HepG2 (cell line): ENCODE data around the gene CCDC97. TPM values are rescaled to one million over a fixed set of nuclear protein-coding genes. Genes with fewer than 3 reads are reported as not detected.

Source experiments
- ARHGAP35 ChIP-seq: sonication (generic); formaldehyde crosslinking; IDR thresholded peaks from 2 replicates; pipeline ENCODE4 v1.9.0; 2022; ENCODE audit warnings: mild to moderate bottlenecking, inconsistent platforms, moderate library complexity, missing genetic modification reagents, borderline replicate concordance
- ATF1 ChIP-seq: IDR thresholded peaks from 2 replicates; pipeline ENCODE4 v1.6.1; 2016; ENCODE audit warnings: mild to moderate bottlenecking, control low read depth
- BCL6 ChIP-seq: IDR thresholded peaks from 2 replicates; pipeline ENCODE4 v1.6.1; 2016; ENCODE audit warnings: missing genetic modification reagents, missing compliant biosample characterization
- FOSL2 ChIP-seq: sonication (generic); formaldehyde crosslinking; IDR thresholded peaks from 2 replicates; pipeline ENCODE4 v1.4.0; 2020; ENCODE audit warnings: missing genetic modification reagents
- FOXA1 ChIP-seq, 2 experiments: fragments of 450-650 bp in 1 of 2; sonication (generic) in 1 of 2; formaldehyde crosslinking in 1 of 2; IDR thresholded peaks; 2 replicates each; pipeline versions ENCODE4 v1.4.0 to v1.6.1; 2016 to 2020; ENCODE audit warnings: missing genetic modification reagents in 1 of 2
- HNRNPK ChIP-seq: fragments of 200-400 bp; formaldehyde crosslinking; IDR thresholded peaks from 2 replicates; pipeline ENCODE4 v1.6.1; 2018; ENCODE audit warnings: low read length, low read depth, moderate library complexity, mild to moderate bottlenecking; ENCODE audit not compliant: poor library complexity, severe bottlenecking
- HOXA3 ChIP-seq: sonication (generic); formaldehyde crosslinking; IDR thresholded peaks from 2 replicates; pipeline ENCODE4 v1.5.0; 2020; ENCODE audit warnings: missing genetic modification reagents
- IRF2 ChIP-seq: IDR thresholded peaks from 2 replicates; pipeline ENCODE4 v1.6.1; 2018; ENCODE audit warnings: missing genetic modification reagents, missing compliant biosample characterization
- KAT7 ChIP-seq: IDR thresholded peaks from 2 replicates; pipeline ENCODE4 v1.6.1; 2018; ENCODE audit warnings: borderline replicate concordance, missing compliant biosample characterization
- KDM5A ChIP-seq: fragments of 200-600 bp; sonication (generic); IDR thresholded peaks from 2 replicates; pipeline ENCODE4 v1.7.0; 2018; ENCODE audit warnings: antibody characterized with exemption, mild to moderate bottlenecking, low read length, borderline replicate concordance
- POLR2G ChIP-seq: fragments of 200-400 bp; formaldehyde crosslinking; IDR thresholded peaks from 2 replicates; pipeline ENCODE4 v1.6.1; 2018; ENCODE audit warnings: mild to moderate bottlenecking, low read depth, low read length, moderate library complexity
- SOX5 ChIP-seq: IDR thresholded peaks from 2 replicates; pipeline ENCODE4 v1.6.1; 2016; ENCODE audit warnings: borderline replicate concordance
- SP4 ChIP-seq: sonication (generic); formaldehyde crosslinking; IDR thresholded peaks from 2 replicates; pipeline ENCODE4 v1.8.1; 2023; ENCODE audit warnings: mild to moderate bottlenecking, missing genetic modification reagents
- STAG1 ChIP-seq: sonication (generic); formaldehyde crosslinking; IDR thresholded peaks from 2 replicates; pipeline ENCODE4 v1.4.0; 2020; ENCODE audit warnings: missing genetic modification reagents
- UBTF ChIP-seq: sonication (generic); formaldehyde crosslinking; IDR thresholded peaks from 2 replicates; pipeline ENCODE4 v1.4.0; 2020; ENCODE audit warnings: mild to moderate bottlenecking, missing genetic modification reagents
- ZBTB26 ChIP-seq: IDR thresholded peaks from 2 replicates; pipeline ENCODE4 v1.6.1; 2016; ENCODE audit warnings: missing compliant biosample characterization, missing genetic modification reagents, borderline replicate concordance
- ZNF775 ChIP-seq: sonication (generic); formaldehyde crosslinking; IDR thresholded peaks from 2 replicates; pipeline ENCODE4 v1.4.0; 2020; ENCODE audit warnings: missing genetic modification reagents, mild to moderate bottlenecking, moderate library complexity, borderline replicate concordance
- ZNF790 ChIP-seq: sonication (generic); formaldehyde crosslinking; IDR thresholded peaks from 2 replicates; pipeline ENCODE4 v1.8.0; 2022; ENCODE audit warnings: missing genetic modification reagents, mild to moderate bottlenecking, borderline replicate concordance
- ZNF850 ChIP-seq: sonication (generic); formaldehyde crosslinking; conservative IDR thresholded peaks from 2 replicates; pipeline ENCODE4 v1.9.0; 2021; ENCODE audit warnings: mild to moderate bottlenecking, missing genetic modification reagents
- ZNF878 ChIP-seq: sonication (generic); formaldehyde crosslinking; IDR thresholded peaks from 2 replicates; pipeline ENCODE4 v1.8.1; 2023; ENCODE audit warnings: mild to moderate bottlenecking, missing genetic modification reagents, moderate library complexity
- polyA plus RNA-seq, 8 experiments: library from polyadenylated mRNA; depleted of rRNA in 3 of 8; stranded (reverse) in 7 of 8; unstranded in 1 of 8; fragments of >200 nt; fragmentation: Illumina TruSeq in 4 of 8; extraction: Trizol in 4 of 8; gene quantifications; 2 replicates each; pipeline versions ENCODE4 v1.2.1 to v1.2.3, GENCODE V29; 2011 to 2016; ENCODE audit warnings: low read depth in 4 of 8, missing spikeins in 1 of 8, mixed read lengths in 1 of 8; ENCODE audit not compliant: insufficient read depth in 1 of 8
- total RNA-seq, 5 experiments: library from RNA; depleted of rRNA; stranded (reverse); fragments of >200 nt; fragmentation: Illumina TruSeq; extraction: Trizol; gene quantifications; 2 replicates each; pipeline ENCODE4 v1.2.3, GENCODE V29; 2016; ENCODE audit warnings: low read depth in 1 of 5
- TF ChIP-seq, protein P1 (sequence below): sonication (generic); formaldehyde crosslinking; IDR thresholded peaks from 2 replicates; pipeline ENCODE4 v1.8.0; 2022; ENCODE audit warnings: missing genetic modification reagents, mild to moderate bottlenecking, inconsistent platforms, borderline replicate concordance
- TF ChIP-seq, protein P2 (sequence below): sonication (generic); formaldehyde crosslinking; IDR thresholded peaks from 2 replicates; pipeline ENCODE4 v1.5.0; 2020; ENCODE audit warnings: mild to moderate bottlenecking, missing genetic modification reagents

CCDC97 gene
- total and polyA plus RNA-seq, 2 of the 13 experiments (the other 11 are each of a cell fraction or from before 2014, with no cell fraction given) = 6.2 to 7.3 TPM

- TF ChIP-seq UBTF (CRISPR knock-in tag) (0 out of 2 replicates have a peak, but pooled peaks have one; percentile 18), ZNF790 (CRISPR knock-in tag) (0 out of 2 replicates have a peak, but pooled peaks have one; percentile 15), ARHGAP35 (CRISPR knock-in tag) (0 out of 2 replicates have a peak, but pooled peaks have one; percentile 24), IRF2 (CRISPR knock-in tag) (peak; percentile 45; the same call in 1 of the 2 replicates), POLR2G (peak; percentile 73), FOXA1 (IDR thresholded peaks at IDR 0.05) (no peak), FOXA1 (CRISPR knock-in tag; IDR thresholded peaks at IDR 0.05) (0 out of 2 replicates have a peak, but pooled peaks have one; percentile 18), SOX5 (CRISPR knock-in tag) (peak; percentile 37), STAG1 (CRISPR knock-in tag) (peak; percentile 50), FOSL2 (CRISPR knock-in tag) (peak; percentile 42), HNRNPK (peak; percentile 87), ZNF775 (CRISPR knock-in tag) (no peak), HOXA3 (CRISPR knock-in tag) (peak; percentile 22; the same call in 1 of the 2 replicates), ZNF850 (CRISPR knock-in tag) (0 out of 2 replicates have a peak, but pooled peaks have one; percentile 45), ZNF878 (CRISPR knock-in tag) (peak; percentile 16; the same call in 1 of the 2 replicates), SP4 (CRISPR knock-in tag) (peak; percentile 95), BCL6 (CRISPR knock-in tag) (no peak), ZBTB26 (CRISPR knock-in tag) (0 out of 2 replicates have a peak, but pooled peaks have one; percentile 39), KAT7 (CRISPR knock-in tag) (0 out of 2 replicates have a peak, but pooled peaks have one; percentile 33), KDM5A (peak; percentile 45; the same call in 1 of the 2 replicates), ATF1 (CRISPR knock-in tag) (no peak)
- TF ChIP-seq, protein P1, sequence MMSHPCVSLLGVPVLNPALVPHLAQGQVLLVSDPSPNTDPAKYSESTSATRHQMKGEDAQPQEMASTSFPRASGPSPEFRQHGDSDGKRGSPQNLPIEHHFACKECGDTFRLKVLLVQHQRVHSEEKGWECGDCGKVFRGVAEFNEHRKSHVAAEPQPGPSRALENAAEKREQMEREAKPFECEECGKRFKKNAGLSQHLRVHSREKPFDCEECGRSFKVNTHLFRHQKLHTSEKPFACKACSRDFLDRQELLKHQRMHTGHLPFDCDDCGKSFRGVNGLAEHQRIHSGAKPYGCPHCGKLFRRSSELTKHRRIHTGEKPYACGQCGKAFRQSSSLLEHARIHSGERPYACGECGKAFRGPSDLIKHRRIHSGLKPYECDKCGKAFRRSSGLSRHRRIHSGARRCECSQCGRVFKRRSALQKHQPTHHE (CRISPR knock-in tag) = no peak
- TF ChIP-seq, protein P2, sequence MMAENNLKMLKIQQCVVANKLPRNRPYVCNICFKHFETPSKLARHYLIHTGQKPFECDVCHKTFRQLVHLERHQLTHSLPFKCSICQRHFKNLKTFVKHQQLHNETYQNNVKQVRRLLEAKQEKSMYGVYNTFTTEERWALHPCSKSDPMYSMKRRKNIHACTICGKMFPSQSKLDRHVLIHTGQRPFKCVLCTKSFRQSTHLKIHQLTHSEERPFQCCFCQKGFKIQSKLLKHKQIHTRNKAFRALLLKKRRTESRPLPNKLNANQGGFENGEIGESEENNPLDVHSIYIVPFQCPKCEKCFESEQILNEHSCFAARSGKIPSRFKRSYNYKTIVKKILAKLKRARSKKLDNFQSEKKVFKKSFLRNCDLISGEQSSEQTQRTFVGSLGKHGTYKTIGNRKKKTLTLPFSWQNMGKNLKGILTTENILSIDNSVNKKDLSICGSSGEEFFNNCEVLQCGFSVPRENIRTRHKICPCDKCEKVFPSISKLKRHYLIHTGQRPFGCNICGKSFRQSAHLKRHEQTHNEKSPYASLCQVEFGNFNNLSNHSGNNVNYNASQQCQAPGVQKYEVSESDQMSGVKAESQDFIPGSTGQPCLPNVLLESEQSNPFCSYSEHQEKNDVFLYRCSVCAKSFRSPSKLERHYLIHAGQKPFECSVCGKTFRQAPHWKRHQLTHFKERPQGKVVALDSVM = no peak
Observed at GRCh38 chr19:41353466-41354342, 43.7 kb downstream of the CCDC97 start, which contains the start of gene TGFB1 (continued).
